Testis (tissue), 3 donors: ENCODE data around the gene SEMA5A. TPM values are rescaled to one million over a fixed set of nuclear protein-coding genes. Genes with fewer than 3 reads are reported as not detected.

Experiments
- DNase-seq: peaks from one replicate; pipeline ENCODE4 v3.0.0-alpha.2; 2019
- H3K27ac ChIP-seq, 2 donors: fragments of 200-600 bp; sonication (generic); one replicate each; pipeline ENCODE4 v1.5.1; 2019
- H3K27me3 ChIP-seq: fragments of 200-600 bp; sonication (generic); one replicate; pipeline ENCODE4 v1.5.1; 2019
- H3K36me3 ChIP-seq: fragments of 200-600 bp; sonication (generic); one replicate; pipeline ENCODE4 v1.5.1; 2017; ENCODE audit warnings: low read depth; ENCODE audit errors: missing control alignments
- H3K4me1 ChIP-seq: fragments of 200-600 bp; sonication (generic); one replicate; pipeline ENCODE4 v1.5.1; 2019
- H3K4me3 ChIP-seq, 2 donors: fragments of 200-600 bp; sonication (generic); one replicate each; pipeline ENCODE4 v1.5.1; 2017 to 2019
- H3K9me3 ChIP-seq: fragments of 200-600 bp; sonication (generic); one replicate; pipeline ENCODE4 v1.5.1; 2017
- CTCF ChIP-seq, 3 experiments: fragments of 450-650 bp in 2 of 3; fragments of 200-600 bp in 1 of 3; sonication (generic) in 1 of 3; IDR thresholded peaks; one replicate each; pipeline ENCODE4 v1.5.1; 2016 to 2019; ENCODE audit warnings: antibody characterized with exemption in 3 of 3, mild to moderate bottlenecking in 2 of 3, moderate library complexity in 1 of 3
- POLR2A ChIP-seq: fragments of 450-650 bp; IDR thresholded peaks from one replicate; pipeline ENCODE4 v1.6.1; 2017; ENCODE audit warnings: antibody characterized with exemption, mild to moderate bottlenecking, moderate library complexity
- WGBS, 2 donors: methylation state at CpG; one replicate each; pipeline ENCODE4 v1.1.5; 2018; 5-methylcytosine and 5-hydroxymethylcytosine counted together
- intact Hi-C: fragments of 100-400 bp; cut with DNase I; formaldehyde crosslinking; loops from one replicate; pipeline ENCODE4 v1.15.1; 2023; ENCODE audit warnings: low total_unique reads
- polyA plus RNA-seq: library from polyadenylated mRNA; stranded (reverse); fragments of 350-450 nt; fragmentation: Illumina TruSeq; extraction: RNeasy Lipid Tissue Mini Kit (QIAGEN cat#74804); gene quantifications from one replicate; pipeline ENCODE4 v1.2.3, GENCODE V29; 2014; ENCODE audit warnings: low read depth, low replicate concordance; ENCODE audit not compliant: insufficient read depth
- total RNA-seq, 2 donors: library from RNA; depleted of rRNA; stranded (reverse); fragments of >200 nt; gene quantifications; one replicate each; pipeline ENCODE4 v1.2.3, GENCODE V29; 2016

SEMA5A gene
- total and polyA plus RNA-seq, 3 donors from 2014 or later: 3.4 to 12.8 (median 5.4) TPM

- no peak overlapping the region for H3K4me3 ChIP-seq
- no peak overlapping the region for H3K27ac ChIP-seq
- H3K27me3 ChIP-seq: no peaks in the 10 kb centered on the region
- whole genome bisulfite sequencing, 2 donors: 83 to 86% methylated on average over 2 of the region's 2 CpGs
- no peak for TF ChIP-seq CTCF (IDR thresholded peaks at IDR 0.05)
- no peak for TF ChIP-seq POLR2A
- no peaks in the 10 kb centered on the region for H3K4me1 ChIP-seq
- no peaks in the 10 kb centered on the region for H3K36me3 ChIP-seq
- no peak for DNase-seq
- intact Hi-C loops: no loop called here
- H3K9me3 ChIP-seq: no peaks in the 10 kb centered on the region
Measured at GRCh38 chr5:9440517-9440916, 105.4 kb downstream of the SEMA5A start.

- TF ChIP-seq POLR2A: no peak
- TF ChIP-seq CTCF (IDR thresholded peaks at IDR 0.05): no peak
- H3K4me3 ChIP-seq: no peak overlapping the region
- H3K27ac ChIP-seq: no peak overlapping the region
- WGBS, 2 donors: 28 to 46% methylated on average over 5 of the region's 5 CpGs
- no peak for DNase-seq
- no peaks in the 10 kb centered on the region for H3K36me3 ChIP-seq
- intact Hi-C loops: no loop called here
- H3K4me1 ChIP-seq: no peaks in the 10 kb centered on the region
- no peaks in the 10 kb centered on the region for H3K9me3 ChIP-seq
- H3K27me3 ChIP-seq: no peaks in the 10 kb centered on the region
Measured at GRCh38 chr5:9439531-9440292, 106.2 kb downstream of the SEMA5A start.

GRCh38 chr5:9438596-9439354 is 107.1 kb downstream of the SEMA5A start:
- H3K9me3 ChIP-seq: no peaks in the 10 kb centered on the region
- no peak overlapping the region for H3K4me3 ChIP-seq
- H3K36me3 ChIP-seq: no peaks in the 10 kb centered on the region
- intact Hi-C loops: no loop called here
- WGBS, 2 donors: 65 to 81% methylated on average over 8 to 10 of the region's 10 CpGs
- no peaks in the 10 kb centered on the region for H3K27me3 ChIP-seq
- no peaks in the 10 kb centered on the region for H3K4me1 ChIP-seq
- no peak for DNase-seq
- no peak for TF ChIP-seq CTCF (IDR thresholded peaks at IDR 0.05)
- TF ChIP-seq POLR2A: no peak
- no peak overlapping the region for H3K27ac ChIP-seq

GRCh38 chr5:9437741-9438240 is 108.1 kb downstream of the SEMA5A start:
- Histone ChIP-seq H3K27me3 (no peaks in the 10 kb centered on the region), H3K9me3 (no peaks in the 10 kb centered on the region), H3K4me3 (no peak overlapping the region), H3K36me3 (no peaks in the 10 kb centered on the region), H3K27ac (no peak overlapping the region), H3K4me1 (no peaks in the 10 kb centered on the region)
- no peak for TF ChIP-seq POLR2A
- no peak for DNase-seq
- intact Hi-C loops: no loop called here
- WGBS, 2 donors: 81 to 89% methylated on average over 5 of the region's 5 CpGs

GRCh38 chr5:9431496-9432258 is 114.2 kb downstream of the SEMA5A start:
- Histone ChIP-seq H3K9me3 (no peaks in the 10 kb centered on the region), H3K4me3 (no peak overlapping the region), H3K27ac (peak overlapping the region in 1 of 2 donors; percentile 15), H3K4me1 (peaks cover 4% of the 10 kb centered on the region), H3K36me3 (no peaks in the 10 kb centered on the region), H3K27me3 (no peaks in the 10 kb centered on the region)
- intact Hi-C loops: no loop called here
- WGBS, 2 donors: 34 to 36% methylated on average over 9 of the region's 9 CpGs
- no peak for TF ChIP-seq POLR2A
- TF ChIP-seq CTCF (IDR thresholded peaks at IDR 0.05): no peak
- no peak for DNase-seq
